Endometrial microvascular endothelial cells (primary cell): ENCODE results near the gene RREB1. TPM values are rescaled to one million over a fixed set of nuclear protein-coding genes. Genes with fewer than 3 reads are reported as not detected.

Experiments used
- in situ Hi-C: cut with HindIII; loops from 2 replicates; pipeline ENCODE4 v1.10.0; 2017; ENCODE audit warnings: low sequenced_read_pairs, low pct_unique_long_range_greater_than_20kb; ENCODE audit errors: inconsistent ontology term
- total RNA-seq: library from RNA; depleted of rRNA; stranded (reverse); fragments of >200 nt; gene quantifications from one replicate; pipeline ENCODE4 v1.2.3, GENCODE V29; 2015; ENCODE audit errors: inconsistent ontology term

RREB1 gene
- total RNA-seq, 1 donor from 2014 or later = 12.4 TPM

DNA sequence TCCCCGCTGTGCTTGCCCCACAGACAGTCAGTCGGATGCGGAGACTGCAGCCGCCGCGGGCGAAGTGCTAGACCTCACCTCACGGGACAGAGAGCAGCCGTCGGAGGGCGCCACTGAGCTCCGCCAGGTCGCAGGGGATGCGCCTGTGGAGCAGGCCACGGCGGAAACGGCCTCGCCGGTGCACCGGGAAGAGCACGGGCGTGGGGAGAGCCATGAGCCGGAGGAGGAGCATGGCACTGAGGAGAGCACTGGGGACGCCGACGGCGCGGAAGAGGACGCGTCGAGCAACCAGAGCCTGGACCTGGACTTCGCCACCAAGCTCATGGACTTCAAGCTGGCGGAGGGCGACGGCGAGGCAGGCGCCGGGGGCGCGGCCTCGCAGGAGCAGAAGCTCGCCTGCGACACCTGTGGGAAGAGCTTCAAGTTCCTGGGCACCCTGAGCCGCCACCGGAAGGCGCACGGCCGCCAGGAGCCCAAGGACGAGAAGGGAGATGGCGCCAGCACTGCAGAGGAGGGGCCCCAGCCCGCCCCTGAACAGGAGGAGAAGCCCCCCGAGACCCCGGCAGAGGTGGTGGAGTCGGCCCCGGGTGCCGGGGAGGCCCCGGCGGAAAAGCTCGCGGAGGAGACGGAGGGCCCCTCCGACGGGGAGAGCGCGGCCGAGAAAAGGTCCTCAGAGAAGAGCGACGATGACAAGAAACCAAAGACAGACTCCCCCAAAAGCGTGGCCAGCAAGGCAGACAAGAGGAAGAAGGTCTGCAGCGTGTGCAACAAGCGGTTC, 138.8 kb downstream of the RREB1 start:
- in situ Hi-C loops = no loop called here

- in situ Hi-C loops = no loop called here
Measured at GRCh38 chr6:7247179-7247456, 139.4 kb downstream of the RREB1 start.

- in situ Hi-C loops = no loop called here
Measured at GRCh38 chr6:7247828-7248227, 140.1 kb downstream of the RREB1 start.

GRCh38 chr6:7249391-7249790, 141.6 kb downstream of the RREB1 start:
- in situ Hi-C loops = no loop called here

- in situ Hi-C loops = no loop called here
Measured at GRCh38 chr6:7249946-7250643, 142.3 kb downstream of the RREB1 start.

GRCh38 chr6:7250812-7251211, 143.1 kb downstream of the RREB1 start:
- in situ Hi-C loops = no loop called here

- in situ Hi-C loops = no loop called here
Measured at GRCh38 chr6:7251646-7252260, 144.0 kb downstream of the RREB1 start.

- in situ Hi-C loops = no loop called here
Measured at GRCh38 chr6:7252390-7252789, 144.6 kb downstream of the RREB1 start.

DNA sequence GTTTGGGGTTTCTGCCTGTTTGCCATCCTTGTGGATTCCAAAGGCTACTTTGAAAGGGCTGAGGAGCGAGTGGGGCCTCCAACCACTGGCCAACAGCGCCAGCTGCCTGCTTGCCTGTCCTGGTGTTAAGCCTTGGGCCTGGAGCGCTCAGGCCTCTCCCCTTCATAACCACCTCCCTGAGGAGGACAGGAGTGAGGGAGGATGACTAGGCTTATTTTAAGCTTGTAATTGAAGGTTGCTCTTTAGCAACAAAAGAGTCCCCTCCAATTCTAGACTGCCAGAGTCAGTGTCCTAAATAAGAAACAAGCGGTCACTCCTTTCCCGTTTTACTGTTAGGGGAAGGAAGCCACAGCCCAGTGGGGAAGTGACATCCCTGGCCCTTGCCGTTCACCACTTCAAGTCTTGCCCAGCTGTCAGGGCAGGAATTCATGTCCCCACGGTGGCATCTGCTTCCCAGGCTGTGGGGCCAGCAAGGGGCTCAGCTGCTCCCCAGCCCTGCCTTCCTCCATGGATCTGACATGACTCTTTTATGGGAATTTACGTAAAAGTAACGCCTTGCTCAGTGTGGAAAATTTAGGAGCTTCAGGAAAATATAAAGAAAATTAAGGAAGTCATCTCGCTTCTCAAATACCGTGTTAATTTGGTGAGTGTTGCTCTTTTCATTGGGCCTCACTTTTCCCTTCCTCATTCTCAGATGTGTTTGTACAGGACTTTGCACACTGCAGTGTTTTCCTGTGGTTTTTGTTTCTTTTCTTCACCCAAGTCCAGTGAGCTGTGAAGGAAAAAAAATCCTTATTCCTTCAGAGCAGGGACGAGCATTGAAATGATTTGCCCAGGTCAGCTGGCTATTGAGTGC, 147.4 kb downstream of the RREB1 start:
- in situ Hi-C loops = no loop called here

DNA sequence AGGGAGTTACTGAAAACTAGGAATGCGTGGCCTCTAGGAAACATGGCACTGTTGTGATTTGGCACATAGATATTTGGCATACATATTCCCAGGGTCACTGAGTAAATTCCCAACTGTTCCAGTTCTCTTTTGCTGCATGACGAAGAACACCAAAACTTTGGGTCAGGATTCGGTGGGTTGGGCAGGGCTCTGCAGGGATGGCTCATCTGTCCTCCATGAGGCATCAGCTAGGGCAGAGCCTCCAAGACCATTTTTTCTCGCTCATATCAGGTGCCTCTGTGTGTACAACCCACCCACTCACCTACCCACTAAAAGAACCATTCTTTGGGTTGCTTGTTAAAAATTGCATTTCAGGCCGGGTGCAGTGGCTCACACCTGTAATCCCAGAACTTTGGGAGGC, 148.2 kb downstream of the RREB1 start:
- in situ Hi-C loops = no loop called here

- in situ Hi-C loops = no loop called here
Measured at GRCh38 chr6:7256785-7257184, 149.0 kb downstream of the RREB1 start.

GRCh38 chr6:7257521-7258230, 149.9 kb downstream of the RREB1 start:
- in situ Hi-C loops = no loop called here

- in situ Hi-C loops = no loop called here
Measured at GRCh38 chr6:7258231-7258763, 150.5 kb downstream of the RREB1 start.

- in situ Hi-C loops = no loop called here
Measured at GRCh38 chr6:7260291-7261031, 152.7 kb downstream of the RREB1 start.

GRCh38 chr6:7261032-7261841, 153.5 kb downstream of the RREB1 start:
- in situ Hi-C loops = no loop called here

GRCh38 chr6:7261852-7262461, 154.2 kb downstream of the RREB1 start:
- in situ Hi-C loops = no loop called here
